Germinal center (tissue), 1 donor: ENCODE measurements around the gene ST7.

Experiments
- DNase-seq: peaks from one replicate; pipeline ENCODE4 v3.0.0; 2012; ENCODE audit warnings: mixed read lengths, low spot score

ST7 gene

GRCh38 chr7:117157241-117158209 lies 204.2 kb downstream of the ST7 start:
- no peak for DNase-seq

GRCh38 chr7:117158941-117159697 lies 205.8 kb downstream of the ST7 start:
- DNase-seq = no peak

GRCh38 chr7:117163101-117163500 lies 209.8 kb downstream of the ST7 start:
- DNase-seq = no peak

GRCh38 chr7:117164620-117165019 lies 211.3 kb downstream of the ST7 start:
- DNase-seq = no peak

GRCh38 chr7:117165656-117166055 lies 212.4 kb downstream of the ST7 start:
- DNase-seq = no peak

- DNase-seq = no peak
Observed at GRCh38 chr7:117169907-117170306, 216.6 kb downstream of the ST7 start.

GRCh38 chr7:117171106-117171505 lies 217.8 kb downstream of the ST7 start:
- no peak for DNase-seq

GRCh38 chr7:117172283-117172682 lies 219.0 kb downstream of the ST7 start:
- DNase-seq = no peak

GRCh38 chr7:117173035-117173770 lies 219.9 kb downstream of the ST7 start:
- DNase-seq = no peak

- DNase-seq = no peak
Observed at GRCh38 chr7:117176206-117176605, 222.9 kb downstream of the ST7 start.

- no peak for DNase-seq
Observed at GRCh38 chr7:117178600-117178999, 225.3 kb downstream of the ST7 start.

GRCh38 chr7:117179701-117180100 lies 226.4 kb downstream of the ST7 start:
- DNase-seq = no peak

- no peak for DNase-seq
Observed at GRCh38 chr7:117183729-117184128, 230.4 kb downstream of the ST7 start.

- no peak for DNase-seq
Observed at GRCh38 chr7:117184367-117184766, 231.1 kb downstream of the ST7 start.

GRCh38 chr7:117185124-117185523 lies 231.8 kb downstream of the ST7 start:
- no peak for DNase-seq

- no peak for DNase-seq
Observed at GRCh38 chr7:117186218-117187010, 233.1 kb downstream of the ST7 start.

- DNase-seq = no peak
Observed at GRCh38 chr7:117188376-117188775, 235.1 kb downstream of the ST7 start.

- DNase-seq = no peak
Observed at GRCh38 chr7:117188949-117189592, 235.8 kb downstream of the ST7 start.

- no peak for DNase-seq
Observed at GRCh38 chr7:117190104-117190503, 236.8 kb downstream of the ST7 start.

- no peak for DNase-seq
Observed at GRCh38 chr7:117190746-117191435, 237.6 kb downstream of the ST7 start.
